ENCODE data around the gene NPAS3.

The NPAS3 gene

DNA sequence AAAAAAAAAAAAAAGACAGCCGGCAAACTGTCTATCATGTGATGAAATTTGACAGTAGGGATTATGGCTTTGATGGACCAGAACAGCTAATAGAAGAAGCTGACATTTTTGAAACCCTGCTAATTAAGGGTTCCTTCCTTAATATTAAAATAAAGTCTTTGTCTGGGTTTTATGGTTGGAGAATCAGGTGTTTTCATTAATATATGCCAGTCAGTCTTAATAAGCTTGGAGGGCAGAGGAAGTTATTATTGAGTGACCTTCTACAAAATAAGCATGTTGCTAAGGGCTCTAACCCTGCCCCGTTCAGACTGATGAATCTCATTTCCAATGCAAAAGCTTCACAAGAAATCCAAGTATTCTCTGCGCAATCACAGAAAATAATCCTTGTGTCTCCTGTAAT lies 722.4 kb downstream of the NPAS3 start:
- DNase-seq, result no peak
- no peak for TF ChIP-seq POLR2A (IDR thresholded peaks at IDR 0.05; ENCODE audit: low read length)
- no peak for TF ChIP-seq GATA1 (IDR thresholded peaks at IDR 0.05; ENCODE audit: low read depth, low read length)

DNA sequence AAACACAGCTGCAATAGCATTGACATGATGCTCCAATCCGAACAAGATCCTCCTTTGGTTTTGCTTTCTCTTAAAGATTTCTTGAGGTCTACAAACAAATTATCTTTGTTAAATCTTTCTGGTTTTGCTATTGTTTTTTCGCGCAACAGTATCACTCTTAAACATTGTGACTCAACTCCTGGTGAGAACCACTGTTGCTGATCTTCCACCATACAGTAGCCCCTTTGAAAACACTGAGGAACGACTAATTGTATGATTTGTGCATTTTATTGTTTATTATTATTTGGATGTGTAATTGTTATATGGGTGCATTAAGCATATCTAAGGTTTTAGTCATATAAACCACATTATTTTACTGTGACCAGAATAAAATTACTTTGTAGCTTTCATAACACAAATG lies 729.4 kb downstream of the NPAS3 start:
- no peak for DNase-seq
- no peak for TF ChIP-seq GATA1 (IDR thresholded peaks at IDR 0.05; ENCODE audit: low read depth, low read length)

DNA sequence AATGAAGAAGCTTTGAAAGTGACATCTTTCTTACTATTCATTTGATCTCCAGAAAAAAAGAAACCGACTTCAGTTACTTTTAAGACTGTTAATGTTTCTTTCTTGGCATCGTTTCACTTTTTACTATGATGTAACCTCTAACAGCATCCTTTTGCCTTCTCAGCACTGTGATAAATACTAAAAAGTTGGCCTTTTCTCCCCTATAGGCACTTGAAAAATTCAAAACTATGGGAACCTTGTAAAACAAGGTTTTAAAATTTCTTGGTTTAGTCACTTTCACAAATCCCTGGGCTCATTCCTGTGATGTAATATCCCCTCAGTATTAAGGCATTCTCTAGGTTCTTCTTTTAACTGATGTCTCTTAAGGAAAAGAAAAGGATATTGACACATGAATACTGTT lies 730.4 kb downstream of the NPAS3 start:
- no peak for DNase-seq
- no peak for TF ChIP-seq GATA1 (IDR thresholded peaks at IDR 0.05; ENCODE audit: low read depth, low read length)
- TF ChIP-seq POLR2A (IDR thresholded peaks at IDR 0.05; ENCODE audit: low read length), result no peak

DNA sequence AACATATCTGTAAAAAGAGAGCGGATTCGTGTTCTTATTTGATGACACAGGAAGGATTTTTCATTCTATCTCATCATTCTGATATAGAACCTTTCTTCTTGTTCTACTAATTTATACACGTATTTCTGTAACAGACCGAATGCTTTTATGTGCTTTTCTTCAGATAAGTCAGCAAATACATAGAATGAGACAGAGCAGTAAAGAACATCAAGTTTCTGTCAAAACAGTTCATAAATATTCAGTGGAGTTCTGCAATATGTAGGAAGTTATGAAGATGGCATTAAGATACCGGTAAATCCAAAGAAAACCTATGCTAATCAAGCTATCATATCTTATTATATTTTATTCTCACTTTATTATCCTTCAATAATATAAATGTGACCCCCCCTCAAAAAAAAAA lies 731.6 kb downstream of the NPAS3 start:
- no peak for DNase-seq
- TF ChIP-seq GATA1 (IDR thresholded peaks at IDR 0.05; ENCODE audit: low read depth, low read length), result no peak
- no peak for TF ChIP-seq POLR2A (IDR thresholded peaks at IDR 0.05; ENCODE audit: low read length)

DNA sequence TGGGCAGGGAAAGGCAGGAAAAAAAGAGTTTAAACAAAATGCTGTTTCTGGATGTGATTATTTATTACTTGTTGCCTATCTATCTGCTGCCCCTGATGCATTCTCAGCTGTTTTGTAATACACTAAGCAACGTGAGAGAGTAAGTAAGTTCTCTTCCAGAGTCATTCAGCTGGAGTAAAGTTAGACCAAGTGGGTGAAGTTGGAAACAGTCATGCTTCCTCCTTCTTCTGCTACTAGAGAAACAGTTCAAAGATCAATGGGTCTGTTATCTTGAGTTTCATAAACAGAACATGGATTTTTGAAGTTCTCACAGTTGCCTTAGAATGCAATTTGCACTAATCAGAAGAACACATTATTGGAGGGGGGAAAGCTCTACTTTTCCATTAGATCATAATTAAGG lies 732.9 kb downstream of the NPAS3 start:
- no peak for TF ChIP-seq POLR2A (IDR thresholded peaks at IDR 0.05; ENCODE audit: low read length)
- TF ChIP-seq GATA1 (IDR thresholded peaks at IDR 0.05; ENCODE audit: low read depth, low read length), result no peak

DNA sequence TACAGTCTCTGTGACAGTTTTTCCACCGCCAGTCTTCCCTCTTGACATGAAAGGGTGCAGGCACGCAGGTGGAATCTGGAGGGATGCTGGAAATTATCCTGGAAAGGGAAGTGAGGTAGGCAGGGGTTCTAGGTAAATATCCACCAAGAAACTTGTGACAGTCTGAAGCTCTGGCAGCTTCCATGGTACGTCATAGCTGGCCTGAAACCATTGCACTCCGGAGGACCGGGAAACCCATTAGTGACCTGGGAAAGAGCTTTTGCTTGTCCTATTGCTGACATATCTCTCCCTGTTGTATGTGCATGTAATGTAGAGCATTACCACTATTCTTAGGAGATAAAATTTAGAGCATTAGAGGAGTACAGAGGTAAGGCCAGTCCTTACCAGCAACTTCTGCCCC lies 736.2 kb downstream of the NPAS3 start:
- DNase-seq, result no peak

More for the DNA sequence above, 732.9 kb downstream of the NPAS3 start:
- no peak for DNase-seq

DNA sequence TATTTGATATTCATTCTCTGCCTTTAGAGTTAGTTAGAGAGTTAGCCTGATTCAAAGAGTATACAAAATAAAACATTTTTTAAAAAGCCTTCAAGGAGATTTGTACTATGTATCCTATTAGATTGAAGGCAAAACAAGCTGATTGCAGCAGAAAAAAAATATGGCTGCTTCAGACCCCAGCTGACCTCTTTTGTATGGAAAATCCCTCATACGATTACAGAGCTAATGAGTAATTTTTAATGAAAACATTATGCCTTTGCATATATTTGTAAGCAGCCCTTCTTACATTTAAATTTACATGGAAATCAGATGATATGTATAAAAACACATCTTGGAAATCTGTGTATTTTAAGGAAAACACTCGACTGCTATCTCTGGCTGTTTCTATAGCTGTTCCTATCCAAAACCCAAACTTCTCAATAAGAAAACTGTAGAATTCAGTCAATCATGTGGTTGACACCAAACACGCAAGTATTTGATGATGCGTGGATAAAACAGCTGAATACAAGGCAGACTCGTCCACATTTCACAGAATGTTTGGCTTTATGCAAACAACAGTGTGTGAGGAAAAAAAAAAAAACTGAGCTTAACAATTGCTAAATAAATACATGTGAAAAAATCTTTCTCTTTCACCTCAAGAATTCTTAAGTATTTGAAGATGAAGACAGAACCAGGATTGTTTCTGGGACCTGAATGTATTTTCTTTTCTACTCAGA lies 736.9 kb downstream of the NPAS3 start:
- no peak for DNase-seq
- TF ChIP-seq POLR2A (IDR thresholded peaks at IDR 0.05; ENCODE audit: low read length) (no peak), GATA1 (IDR thresholded peaks at IDR 0.05; ENCODE audit: low read depth, low read length) (no peak)

More for the DNA sequence above, 736.2 kb downstream of the NPAS3 start:
- no peak for TF ChIP-seq GATA1 (IDR thresholded peaks at IDR 0.05; ENCODE audit: low read depth, low read length)

DNA sequence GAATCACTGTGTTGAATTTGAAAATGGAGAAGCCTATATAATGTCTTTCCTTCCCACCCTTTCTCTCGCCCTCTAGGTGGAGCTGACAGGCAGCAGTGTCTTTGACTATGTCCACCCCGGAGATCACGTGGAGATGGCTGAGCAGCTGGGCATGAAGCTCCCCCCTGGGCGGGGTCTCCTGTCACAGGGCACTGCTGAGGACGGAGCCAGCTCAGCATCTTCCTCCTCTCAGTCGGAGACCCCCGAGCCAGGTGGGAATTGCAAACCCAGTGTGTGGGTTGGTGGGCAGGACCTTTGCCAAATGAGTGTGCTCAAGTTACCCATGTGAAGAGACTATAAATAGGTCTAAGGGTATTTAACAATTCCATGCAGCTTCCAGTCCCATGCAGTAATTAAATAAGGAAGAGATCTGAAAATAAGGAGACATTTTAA lies 737.5 kb downstream of the NPAS3 start:
- DNase-seq, result peak; percentile 32 to 38

DNA sequence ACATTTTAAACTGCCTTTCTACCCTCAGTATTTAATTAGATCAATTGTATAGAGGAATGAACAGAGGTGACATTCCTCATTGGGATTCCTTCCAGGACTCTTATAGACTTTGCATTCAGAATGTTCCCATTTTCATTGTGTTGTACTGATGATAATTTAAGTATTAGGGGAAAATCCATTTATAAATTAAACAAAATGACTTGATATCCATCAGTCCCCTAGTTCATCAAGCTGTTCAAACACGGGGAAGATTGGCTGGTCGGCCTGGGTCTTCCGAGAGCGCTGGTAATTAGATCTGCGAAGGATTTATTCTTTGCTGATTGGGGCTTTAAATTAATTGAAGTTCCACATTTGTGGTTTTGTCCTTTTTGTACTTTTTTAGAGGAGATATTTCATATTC lies 738.2 kb downstream of the NPAS3 start:
- TF ChIP-seq POLR2A (IDR thresholded peaks at IDR 0.05; ENCODE audit: low read length), result no peak
- DNase-seq, result no peak

More for the DNA sequence above, 737.5 kb downstream of the NPAS3 start:
- no peak for TF ChIP-seq GATA1 (IDR thresholded peaks at IDR 0.05; ENCODE audit: low read depth, low read length)
- TF ChIP-seq POLR2A (IDR thresholded peaks at IDR 0.05; ENCODE audit: low read length), result no peak

DNA sequence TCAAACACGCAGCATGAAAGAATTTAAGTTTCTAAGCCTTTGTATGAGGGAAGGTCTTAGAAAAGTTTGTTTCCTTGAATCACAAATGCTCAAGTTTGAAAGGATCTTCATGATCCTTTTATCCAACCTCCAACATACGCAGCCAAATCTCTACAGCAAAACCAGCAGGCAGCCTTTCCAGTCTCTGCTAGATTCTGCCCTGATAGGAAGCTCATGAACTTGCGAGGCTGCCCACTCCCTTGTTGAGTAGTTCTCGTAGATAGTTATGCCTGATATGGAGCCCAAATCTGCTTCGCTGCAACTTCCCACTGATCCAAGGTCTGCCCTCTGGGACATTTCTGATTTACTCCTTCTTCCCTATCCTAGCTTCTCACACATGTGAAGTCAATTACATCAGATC lies 739.3 kb downstream of the NPAS3 start:
- TF ChIP-seq POLR2A (IDR thresholded peaks at IDR 0.05; ENCODE audit: low read length) (no peak), GATA1 (IDR thresholded peaks at IDR 0.05; ENCODE audit: low read depth, low read length) (no peak)
- DNase-seq, result no peak

DNA sequence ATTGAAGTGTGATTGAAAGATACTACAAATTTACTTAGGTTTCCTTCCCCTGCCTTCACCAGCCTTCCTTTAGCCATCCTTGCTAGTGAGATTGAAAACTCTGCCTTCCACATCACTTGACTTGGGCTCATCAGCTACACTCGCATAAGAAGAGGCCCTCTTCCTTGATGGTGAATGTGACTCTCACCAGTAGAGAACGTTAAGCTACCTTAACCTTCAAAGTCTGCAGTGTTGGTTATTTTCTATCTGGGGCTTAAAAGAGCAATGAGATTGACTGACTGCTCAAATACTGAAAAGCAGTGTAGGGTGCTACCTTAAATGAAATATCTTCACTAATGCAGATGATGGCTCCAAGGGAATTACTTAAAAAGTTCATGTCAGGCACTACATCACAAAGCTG lies 740.3 kb downstream of the NPAS3 start:
- TF ChIP-seq GATA1 (IDR thresholded peaks at IDR 0.05; ENCODE audit: low read depth, low read length) (no peak), POLR2A (IDR thresholded peaks at IDR 0.05; ENCODE audit: low read length) (no peak)

DNA sequence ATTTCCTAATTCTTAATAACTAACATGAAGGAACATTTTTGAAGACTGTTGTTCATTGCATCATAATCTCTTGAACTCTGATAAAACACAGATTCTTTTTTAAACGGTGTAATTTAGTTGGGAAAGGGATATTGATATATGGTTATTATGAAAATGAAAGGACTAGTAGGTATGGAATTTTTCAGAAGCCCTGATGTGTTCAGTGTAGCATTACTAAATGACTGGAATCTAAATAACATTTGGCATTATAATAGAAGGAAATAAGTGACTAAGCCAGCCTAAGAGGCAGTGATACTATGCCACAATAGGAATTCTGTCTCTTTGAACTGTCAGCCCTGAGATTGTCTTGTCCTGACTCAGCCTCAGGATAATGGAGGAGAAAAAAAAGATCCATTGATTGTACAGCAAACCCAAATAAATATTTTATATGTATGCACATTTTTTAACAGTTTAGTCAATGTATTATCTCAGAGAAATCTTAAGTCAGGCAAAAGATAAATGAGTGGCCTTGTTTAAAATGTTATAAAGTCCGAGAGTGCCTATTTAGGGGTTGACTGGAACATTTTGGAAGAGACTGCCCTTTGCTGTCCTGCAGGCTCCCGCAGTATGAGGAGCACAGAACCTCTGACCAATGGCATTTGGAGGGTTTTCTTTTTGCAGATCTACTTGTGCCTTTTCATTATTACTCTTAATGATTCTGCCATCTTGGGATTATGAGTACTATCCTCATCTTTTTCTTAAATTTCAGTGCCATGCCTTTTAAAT lies 741.0 kb downstream of the NPAS3 start:
- TF ChIP-seq POLR2A (IDR thresholded peaks at IDR 0.05; ENCODE audit: low read length) (no peak), GATA1 (IDR thresholded peaks at IDR 0.05; ENCODE audit: low read depth, low read length) (no peak)
- no peak for DNase-seq

More for the DNA sequence above, 740.3 kb downstream of the NPAS3 start:
- no peak for DNase-seq

DNA sequence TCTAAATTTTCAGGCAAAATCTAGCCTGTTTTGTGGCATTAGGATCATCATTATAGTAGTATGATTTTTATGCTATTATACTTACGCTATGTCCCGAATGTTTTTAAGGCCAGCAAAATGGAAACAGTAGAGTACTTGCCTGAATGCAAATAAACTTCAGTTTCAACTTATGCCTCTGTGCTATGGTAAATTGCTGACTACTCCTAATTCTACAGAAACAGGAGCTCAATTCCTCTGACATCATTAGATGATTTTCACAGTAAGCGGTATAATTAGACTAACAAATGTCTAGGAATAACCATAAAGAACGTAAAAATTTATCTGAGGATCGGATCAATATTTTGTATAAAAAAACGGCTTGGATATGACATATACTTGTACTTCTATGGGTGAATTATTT lies 742.2 kb downstream of the NPAS3 start:
- TF ChIP-seq GATA1 (IDR thresholded peaks at IDR 0.05; ENCODE audit: low read depth, low read length), result no peak
- TF ChIP-seq POLR2A (IDR thresholded peaks at IDR 0.05; ENCODE audit: low read length), result no peak
- no peak for DNase-seq

DNA sequence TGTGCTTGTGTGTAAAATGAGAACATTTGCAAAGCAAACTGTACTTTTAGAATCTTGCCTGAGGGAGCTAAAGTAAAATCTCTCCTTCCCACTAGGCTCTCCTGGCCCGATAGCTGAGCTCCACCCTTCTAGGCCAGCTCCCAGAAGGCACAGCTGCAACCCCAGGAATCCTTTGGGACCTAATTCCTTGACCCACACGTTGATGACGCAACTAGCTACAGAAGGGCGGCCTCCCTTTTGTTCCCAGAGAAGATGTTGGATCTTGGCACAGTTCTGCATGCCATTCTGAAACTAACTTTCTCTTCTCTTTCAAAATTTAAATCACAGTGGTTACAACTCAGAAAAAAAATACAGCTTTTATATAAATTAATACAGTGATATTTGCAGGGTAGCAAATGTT lies 744.1 kb downstream of the NPAS3 start:
- TF ChIP-seq GATA1 (IDR thresholded peaks at IDR 0.05; ENCODE audit: low read depth, low read length) (no peak), POLR2A (IDR thresholded peaks at IDR 0.05; ENCODE audit: low read length) (no peak)
- no peak for DNase-seq

DNA sequence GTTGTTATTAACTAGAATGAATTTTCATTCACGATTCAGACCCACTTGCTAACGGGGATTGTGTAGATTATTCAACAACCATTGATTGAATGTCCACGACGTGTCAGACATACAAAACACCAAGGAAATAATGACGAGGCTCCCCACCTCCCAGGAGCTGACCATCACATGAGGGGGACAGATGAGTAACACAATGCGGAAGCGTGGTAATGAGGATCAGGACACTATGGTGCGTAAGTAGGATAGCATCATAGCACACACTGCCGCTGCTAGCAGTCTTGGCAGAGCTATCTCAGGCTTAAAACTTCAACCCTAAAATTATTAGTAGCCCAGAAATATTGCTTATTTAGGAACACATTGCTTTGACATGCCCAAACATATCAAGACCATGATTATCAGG lies 746.3 kb downstream of the NPAS3 start:
- no peak for TF ChIP-seq GATA1 (IDR thresholded peaks at IDR 0.05; ENCODE audit: low read depth, low read length)
- TF ChIP-seq POLR2A (IDR thresholded peaks at IDR 0.05; ENCODE audit: low read length), result no peak
- no peak for DNase-seq

Measured in erythroblast (primary cell).